Liver (tissue), 3 donors: ENCODE measurements around the gene FIG4.

Source experiments
- ATF3 ChIP-seq: IDR thresholded peaks from 2 replicates; pipeline ENCODE4 v1.6.1; 2016; ENCODE audit warnings: antibody characterized with exemption
- CTCF ChIP-seq: fragments of 150-350 bp; IDR thresholded peaks from 2 replicates; pipeline ENCODE4 v1.5.1; 2017; ENCODE audit warnings: improper control_type of control experiment, low read depth, low read length; ENCODE audit not compliant: missing input control
- EGR1 ChIP-seq, 2 donors: IDR thresholded peaks; 2 replicates each; pipeline ENCODE4 v1.6.1; 2016 to 2018; ENCODE audit warnings: antibody characterized with exemption in 2 of 2, low read depth in 2 of 2
- JUND ChIP-seq, 2 donors: IDR thresholded peaks; 2 replicates each; pipeline ENCODE4 v1.6.1; 2016; ENCODE audit warnings: antibody characterized with exemption in 2 of 2
- MAX ChIP-seq: IDR thresholded peaks from 2 replicates; pipeline ENCODE4 v1.6.1; 2016; ENCODE audit warnings: antibody characterized with exemption
- RAD21 ChIP-seq, 2 donors: IDR thresholded peaks; 2 replicates each; pipeline ENCODE4 v1.6.1; 2016; ENCODE audit warnings: antibody characterized with exemption in 2 of 2, mild to moderate bottlenecking in 2 of 2
- REST ChIP-seq: IDR thresholded peaks from 2 replicates; pipeline ENCODE4 v1.6.1; 2016; ENCODE audit warnings: antibody characterized with exemption, mild to moderate bottlenecking
- SP1 ChIP-seq: IDR thresholded peaks from 2 replicates; pipeline ENCODE4 v1.6.1; 2018; ENCODE audit warnings: antibody characterized with exemption, mild to moderate bottlenecking
- TAF1 ChIP-seq: conservative IDR thresholded peaks from 2 replicates; pipeline ENCODE4 v1.6.1; 2016; ENCODE audit warnings: antibody characterized with exemption, mild to moderate bottlenecking
- YY1 ChIP-seq: IDR thresholded peaks from 2 replicates; pipeline ENCODE4 v1.6.1; 2016; ENCODE audit warnings: antibody characterized with exemption, mild to moderate bottlenecking
- donor health status: healthy.
- donor health status: healthy.

GRCh38 chr6:109799129-109799528 is 108.0 kb downstream of the FIG4 start:
- TF ChIP-seq CTCF, result no peak
- no peak for TF ChIP-seq ATF3
- TF ChIP-seq JUND (IDR thresholded peaks at IDR 0.05), result no peak
- TF ChIP-seq EGR1 (IDR thresholded peaks at IDR 0.05; ENCODE audit: low read depth in 2 of 2), result no peak
- TF ChIP-seq SP1, result no peak
- TF ChIP-seq YY1, result no peak
- TF ChIP-seq RAD21 (IDR thresholded peaks at IDR 0.05), result no peak
- TF ChIP-seq MAX, result no peak
- TF ChIP-seq REST, result no peak
- TF ChIP-seq TAF1, result no peak
